Uterus (tissue), 2 donors: ENCODE data around the gene TMEM132E.

Experiments used
- POLR2A ChIP-seq, 2 donors: fragments of 450-650 bp; IDR thresholded peaks; one replicate each; pipeline ENCODE4 v1.6.1; 2016; ENCODE audit warnings: antibody characterized with exemption in 2 of 2, mild to moderate bottlenecking in 1 of 2, moderate library complexity in 1 of 2
- TF ChIP-seq, protein P1 (sequence below), 4 experiments: fragments of 200-600 bp in 2 of 4; fragments of 450-650 bp in 2 of 4; sonication (generic) in 2 of 4; IDR thresholded peaks; one replicate each; pipeline ENCODE4 v1.5.1; 2016 to 2019; ENCODE audit warnings: antibody characterized with exemption in 4 of 4, mild to moderate bottlenecking in 2 of 4, moderate library complexity in 1 of 4

DNA sequence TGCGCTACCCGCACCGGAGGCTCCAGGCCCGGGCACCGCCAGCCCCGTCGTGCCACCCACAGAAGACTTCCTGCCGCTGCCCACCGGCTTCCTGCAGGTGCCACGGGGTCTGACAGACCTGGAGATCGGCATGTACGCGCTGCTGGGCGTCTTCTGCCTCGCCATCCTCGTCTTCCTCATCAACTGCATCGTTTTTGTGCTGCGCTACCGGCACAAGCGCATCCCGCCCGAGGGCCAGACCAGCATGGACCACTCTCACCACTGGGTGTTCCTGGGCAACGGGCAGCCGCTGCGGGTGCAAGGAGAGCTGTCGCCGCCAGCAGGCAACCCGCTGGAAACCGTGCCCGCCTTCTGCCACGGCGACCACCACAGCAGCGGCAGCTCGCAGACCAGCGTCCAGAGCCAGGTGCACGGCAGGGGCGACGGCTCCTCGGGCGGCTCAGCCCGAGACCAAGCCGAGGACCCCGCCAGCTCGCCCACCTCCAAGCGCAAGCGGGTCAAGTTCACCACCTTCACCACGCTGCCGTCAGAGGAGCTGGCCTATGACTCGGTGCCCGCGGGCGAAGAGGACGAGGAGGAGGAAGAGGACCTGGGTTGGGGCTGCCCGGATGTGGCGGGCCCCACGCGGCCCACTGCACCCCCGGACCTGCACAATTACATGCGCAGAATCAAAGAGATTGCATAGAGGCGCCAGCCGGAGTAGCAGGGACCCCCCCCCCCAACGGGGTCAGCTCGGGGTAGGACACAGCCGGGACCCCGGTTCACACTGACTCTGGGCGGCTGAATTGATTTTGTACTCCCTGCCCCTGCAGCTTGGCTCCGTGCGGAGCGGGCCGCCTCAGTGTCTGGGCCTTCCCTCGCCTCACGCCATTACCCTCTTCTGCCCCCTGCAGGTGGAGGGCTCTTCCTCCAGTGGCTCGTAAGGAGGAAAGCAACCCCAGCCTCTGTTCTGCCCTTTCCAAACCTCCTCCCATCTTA, 58.5 kb downstream of the TMEM132E start:
- TF ChIP-seq, protein P1, sequence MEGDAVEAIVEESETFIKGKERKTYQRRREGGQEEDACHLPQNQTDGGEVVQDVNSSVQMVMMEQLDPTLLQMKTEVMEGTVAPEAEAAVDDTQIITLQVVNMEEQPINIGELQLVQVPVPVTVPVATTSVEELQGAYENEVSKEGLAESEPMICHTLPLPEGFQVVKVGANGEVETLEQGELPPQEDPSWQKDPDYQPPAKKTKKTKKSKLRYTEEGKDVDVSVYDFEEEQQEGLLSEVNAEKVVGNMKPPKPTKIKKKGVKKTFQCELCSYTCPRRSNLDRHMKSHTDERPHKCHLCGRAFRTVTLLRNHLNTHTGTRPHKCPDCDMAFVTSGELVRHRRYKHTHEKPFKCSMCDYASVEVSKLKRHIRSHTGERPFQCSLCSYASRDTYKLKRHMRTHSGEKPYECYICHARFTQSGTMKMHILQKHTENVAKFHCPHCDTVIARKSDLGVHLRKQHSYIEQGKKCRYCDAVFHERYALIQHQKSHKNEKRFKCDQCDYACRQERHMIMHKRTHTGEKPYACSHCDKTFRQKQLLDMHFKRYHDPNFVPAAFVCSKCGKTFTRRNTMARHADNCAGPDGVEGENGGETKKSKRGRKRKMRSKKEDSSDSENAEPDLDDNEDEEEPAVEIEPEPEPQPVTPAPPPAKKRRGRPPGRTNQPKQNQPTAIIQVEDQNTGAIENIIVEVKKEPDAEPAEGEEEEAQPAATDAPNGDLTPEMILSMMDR (IDR thresholded peaks at IDR 0.05), result peak; percentile 51 to 77 (median 72)
- no peak for TF ChIP-seq POLR2A (IDR thresholded peaks at IDR 0.05)
